Caco-2 (cell line): ENCODE results near the gene KLHL35. TPM values are rescaled to one million over a fixed set of nuclear protein-coding genes. Genes with fewer than 3 reads are reported as not detected.

Experiments
- BruUV-seq: library from RNA; stranded (reverse); fragments of 400-500 nt; replicated peaks from 2 replicates; lab custom pipeline; 2021; lab: Mats Ljungman, UMichigan
- CTCF ChIA-PET: fragments of 300-600 bp; sonication (Branson Sonifier 250); formaldehyde crosslinking; loops from one replicate; lab custom pipeline; 2022; ENCODE audit warnings: antibody characterized with exemption; lab: Charles Lee
- POLR2A ChIA-PET: fragments of 300-600 bp; sonication (Branson Sonifier 250); formaldehyde crosslinking; loops from one replicate; lab custom pipeline; 2022; ENCODE audit warnings: antibody characterized with exemption; lab: Charles Lee
- DNase-seq, 2 experiments: peaks; one replicate each; pipeline versions ENCODE4 v3.0.0 to v3.0.0-alpha.2; 2020 to 2022
- H3K27me3 ChIP-seq: replicated peaks from 2 replicates; pipeline ENCODE4 v1.6.0; 2011; ENCODE audit warnings: low read length; ENCODE audit not compliant: control insufficient read depth, insufficient read depth
- H3K36me3 ChIP-seq: 2 replicates; pipeline ENCODE4 v1.5.1; 2011; ENCODE audit warnings: low read length; ENCODE audit not compliant: control insufficient read depth, insufficient read depth
- H3K4me1 ChIP-seq: fragments of 250-450 bp; sonication (Bioruptor Pico); 2 replicates; pipeline ENCODE4 v1.5.1; 2020; ENCODE audit warnings: mild to moderate bottlenecking
- H3K4me3 ChIP-seq: 2 replicates; pipeline ENCODE4 v1.5.1; 2011; ENCODE audit warnings: low read depth, mild to moderate bottlenecking, control low read depth, low read length
- H3K9me3 ChIP-seq: fragments of 250-450 bp; sonication (Bioruptor Pico); 2 replicates; pipeline ENCODE4 v1.5.1; 2020; ENCODE audit warnings: mild to moderate bottlenecking, moderate library complexity
- H3K27ac Mint-ChIP-seq: one replicate; pipeline ENCODE4 v1.8.0; 2022; ENCODE audit warnings: mixed read lengths; ENCODE audit not compliant: unreplicated experiment
- H3K27me3 Mint-ChIP-seq: one replicate; pipeline ENCODE4 v1.8.0; 2022; ENCODE audit warnings: mixed read lengths; ENCODE audit not compliant: insufficient read depth, unreplicated experiment
- H3K36me3 Mint-ChIP-seq: one replicate; pipeline ENCODE4 v1.8.0; 2022; ENCODE audit warnings: mild to moderate bottlenecking, mixed read lengths; ENCODE audit not compliant: insufficient read depth, unreplicated experiment
- H3K4me1 Mint-ChIP-seq: one replicate; pipeline ENCODE4 v1.8.0; 2022; ENCODE audit warnings: low read depth, mixed read lengths; ENCODE audit not compliant: unreplicated experiment
- H3K4me3 Mint-ChIP-seq: one replicate; pipeline ENCODE4 v1.8.0; 2022; ENCODE audit warnings: mild to moderate bottlenecking, moderate library complexity, mixed read lengths; ENCODE audit not compliant: unreplicated experiment
- H3K9me3 Mint-ChIP-seq: one replicate; pipeline ENCODE4 v1.8.0; 2022; ENCODE audit warnings: mixed read lengths; ENCODE audit not compliant: unreplicated experiment
- CTCF ChIP-seq, 2 experiments: fragments of 200-600 bp in 1 of 2; IDR thresholded peaks; 1 replicate in 1 of 2; 2 replicates in 1 of 2; pipeline versions ENCODE4 v1.5.1 to v1.8.0; 2011 to 2022; ENCODE audit warnings: antibody characterized with exemption in 1 of 2, control low read depth in 1 of 2, inconsistent platforms in 1 of 2, low read depth in 1 of 2, low read length in 1 of 2, mild to moderate bottlenecking in 1 of 2, moderate library complexity in 1 of 2; ENCODE audit not compliant: insufficient read depth in 1 of 2, severe bottlenecking in 1 of 2, unreplicated experiment in 1 of 2
- intact Hi-C: fragments of 100-400 bp; cut with micrococcal nuclease; formaldehyde crosslinking; loops from one replicate; pipeline ENCODE4 v1.10.0; 2022; ENCODE audit not compliant: unreplicated experiment
- total RNA-seq: library from RNA; stranded (reverse); gene quantifications from 2 replicates; pipeline ENCODE4 v1.2.3, GENCODE V29; 2022

Gene KLHL35
- total RNA-seq, 1 experiment from 2014 or later = 51.4 TPM

GRCh38 chr11:75481223-75481921 is 48.4 kb upstream of the KLHL35 start:
- POLR2A ChIA-PET = no interaction called here
- TF ChIP-seq CTCF (IDR thresholded peaks at IDR 0.05; ENCODE audit: insufficient read depth in 1 of 2, low read depth in 1 of 2, low read length in 1 of 2, severe bottlenecking in 1 of 2, unreplicated experiment in 1 of 2) = no peak
- Mint-ChIP-seq H3K9me3 (no peaks in the 10 kb centered on the region), H3K4me1 (peaks cover 14% of the 10 kb centered on the region), H3K27me3 (no peaks in the 10 kb centered on the region), H3K4me3 (no peak overlapping the region), H3K27ac (no peak overlapping the region), H3K36me3 (no peaks in the 10 kb centered on the region)
- no peaks in the 10 kb centered on the region for H3K9me3 ChIP-seq
- CTCF ChIA-PET = interaction anchor here (0.7 kb wide), 1 partner anchor 53 kb away, joined by 3 read pairs; no protein-coding TSS in a partner anchor
- intact Hi-C loops = no loop called here
- no peaks in the 10 kb centered on the region for H3K36me3 ChIP-seq
- peaks cover 11% of the 10 kb centered on the region for H3K4me1 ChIP-seq
- DNase-seq = no peak
- BruUV-seq = no TSS peak
- H3K4me3 ChIP-seq = no peak overlapping the region
- no peaks in the 10 kb centered on the region for H3K27me3 ChIP-seq

GRCh38 chr11:75480185-75481175 is 47.5 kb upstream of the KLHL35 start:
- no peak for TF ChIP-seq CTCF (IDR thresholded peaks at IDR 0.05; ENCODE audit: insufficient read depth in 1 of 2, low read depth in 1 of 2, low read length in 1 of 2, severe bottlenecking in 1 of 2, unreplicated experiment in 1 of 2)
- DNase-seq = no peak
- Mint-ChIP-seq H3K27ac (no peak overlapping the region), H3K4me3 (no peak overlapping the region), H3K36me3 (no peaks in the 10 kb centered on the region), H3K27me3 (no peaks in the 10 kb centered on the region), H3K4me1 (peaks cover 14% of the 10 kb centered on the region), H3K9me3 (no peaks in the 10 kb centered on the region)
- Histone ChIP-seq H3K36me3 (no peaks in the 10 kb centered on the region), H3K9me3 (no peaks in the 10 kb centered on the region), H3K4me1 (peaks cover 15% of the 10 kb centered on the region), H3K4me3 (no peak overlapping the region), H3K27me3 (no peaks in the 10 kb centered on the region)
- CTCF ChIA-PET = no interaction called here
- no TSS peak for BruUV-seq
- POLR2A ChIA-PET = no interaction called here
- intact Hi-C loops = no loop called here

GRCh38 chr11:75479597-75480145 is 46.7 kb upstream of the KLHL35 start:
- BruUV-seq = no TSS peak
- Histone ChIP-seq H3K27me3 (no peaks in the 10 kb centered on the region), H3K4me3 (no peak overlapping the region), H3K4me1 (peaks cover 21% of the 10 kb centered on the region), H3K36me3 (no peaks in the 10 kb centered on the region), H3K9me3 (no peaks in the 10 kb centered on the region)
- Mint-ChIP-seq H3K9me3 (no peaks in the 10 kb centered on the region), H3K4me3 (no peak overlapping the region), H3K27me3 (no peaks in the 10 kb centered on the region), H3K36me3 (no peaks in the 10 kb centered on the region), H3K4me1 (peaks cover 14% of the 10 kb centered on the region), H3K27ac (no peak overlapping the region)
- no peak for DNase-seq
- ChIA-PET CTCF (no interaction called here), POLR2A (no interaction called here)
- no peak for TF ChIP-seq CTCF (IDR thresholded peaks at IDR 0.05; ENCODE audit: insufficient read depth in 1 of 2, low read depth in 1 of 2, low read length in 1 of 2, severe bottlenecking in 1 of 2, unreplicated experiment in 1 of 2)
- intact Hi-C loops = no loop called here
